Measurements from ENCODE around the gene BCAS3.

- TF ChIP-seq CTCF (IDR thresholded peaks at IDR 0.05): peak; percentile 52
- peak; percentile 47 for TF ChIP-seq EZH2 (IDR thresholded peaks at IDR 0.05; ENCODE audit: borderline replicate concordance, insufficient read depth, low read depth, low read length, poor library complexity, severe bottlenecking)
Measured at GRCh38 chr17:61410141-61411010, 732.7 kb downstream of the BCAS3 start.
